KMS-11 (cell line): ENCODE measurements around the gene ZNF320.
A peak's percentile ranks its signal among the peaks of the same experiment; 100 is the strongest.
"Not testable (repeated sequence)": the region's sequence is repeated elsewhere in the genome, so short reads cannot be mapped to it uniquely, and the experiment has no call there.

Experiments used
- H2AFZ ChIP-seq: fragments of 200-600 bp; sonication (generic); 2 replicates; pipeline ENCODE4 v1.6.1; 2016; ENCODE audit warnings: antibody characterized with exemption, mixed run types, low read depth
- H3K27ac ChIP-seq: fragments of 200-600 bp; sonication (generic); 2 replicates; pipeline ENCODE4 v1.6.1; 2016; ENCODE audit warnings: mild to moderate bottlenecking, mixed run types
- H3K27me3 ChIP-seq: fragments of 200-600 bp; sonication (generic); 2 replicates; pipeline ENCODE4 v1.6.1; 2017; ENCODE audit warnings: mild to moderate bottlenecking, low read depth, mixed run types, moderate library complexity; ENCODE audit not compliant: insufficient read depth
- H3K36me3 ChIP-seq: fragments of 200-600 bp; sonication (generic); 2 replicates; pipeline ENCODE4 v1.6.1; 2017; ENCODE audit warnings: mild to moderate bottlenecking, mixed run types; ENCODE audit not compliant: insufficient read depth
- H3K4me1 ChIP-seq: fragments of 200-600 bp; sonication (generic); 2 replicates; pipeline ENCODE4 v1.6.1; 2016; ENCODE audit warnings: mild to moderate bottlenecking, low read depth, mixed run types; ENCODE audit not compliant: poor library complexity, severe bottlenecking
- H3K4me2 ChIP-seq: fragments of 200-600 bp; sonication (generic); 2 replicates; pipeline ENCODE4 v1.7.0; 2016; ENCODE audit warnings: mild to moderate bottlenecking, mixed run types
- H3K4me3 ChIP-seq: fragments of 200-600 bp; sonication (generic); IDR thresholded peaks from 2 replicates; pipeline ENCODE4 v1.6.1; 2017; ENCODE audit warnings: low read depth, low read length, mixed read lengths; ENCODE audit not compliant: insufficient read depth
- H3K79me2 ChIP-seq: fragments of 200-600 bp; sonication (generic); 2 replicates; pipeline ENCODE4 v1.6.1; 2016; ENCODE audit warnings: low read depth, mixed run types; ENCODE audit not compliant: insufficient read depth
- H3K9ac ChIP-seq: fragments of 200-600 bp; sonication (generic); 2 replicates; pipeline ENCODE4 v1.6.1; 2016; ENCODE audit warnings: mild to moderate bottlenecking, mixed run types
- H4K20me1 ChIP-seq: fragments of 200-600 bp; sonication (generic); 2 replicates; pipeline ENCODE4 v1.6.1; 2016; ENCODE audit warnings: mild to moderate bottlenecking, mixed run types; ENCODE audit not compliant: insufficient read depth
- CTCF ChIP-seq: fragments of 200-600 bp; sonication (generic); conservative IDR thresholded peaks from 2 replicates; pipeline ENCODE4 v1.6.1; 2017; ENCODE audit warnings: low read depth, mild to moderate bottlenecking, antibody characterized with exemption, low read length, moderate library complexity, mixed read lengths

Gene ZNF320

GRCh38 chr19:52923778-52924593 lies 26.6 kb upstream of the ZNF320 start:
- Histone ChIP-seq H3K4me1 (no peaks in the 10 kb centered on the region), H3K27ac (no peak overlapping the region), H3K9ac (no peak overlapping the region), H3K27me3 (no peaks in the 10 kb centered on the region), H2AFZ (peak overlapping the region; percentile 80; the same call in 1 of the 2 replicates), H3K36me3 (no peaks in the 10 kb centered on the region), H3K4me2 (no peak overlapping the region; the same call in 1 of the 2 replicates), H4K20me1 (no peaks in the 10 kb centered on the region), H3K79me2 (no peaks in the 10 kb centered on the region), H3K4me3 (no peak overlapping the region)
- no peak for TF ChIP-seq CTCF

- no peak for TF ChIP-seq CTCF
- H4K20me1 ChIP-seq, result no peaks in the 10 kb centered on the region
- H3K36me3 ChIP-seq, result no peaks in the 10 kb centered on the region
- H3K4me2 ChIP-seq, result peak within 1 kb of the TSS; percentile 66
- H3K4me1 ChIP-seq, result no peaks in the 10 kb centered on the region
- H2AFZ ChIP-seq, result peak within 1 kb of the TSS; percentile 80
- no peak within 1 kb of the TSS for H3K4me3 ChIP-seq
- peak within 1 kb of the TSS; percentile 54 for H3K27ac ChIP-seq
- no peaks in the 10 kb centered on the region for H3K27me3 ChIP-seq
- peak within 1 kb of the TSS; percentile 62; the same call in 1 of the 2 replicates for H3K9ac ChIP-seq
- no peaks in the 10 kb centered on the region for H3K79me2 ChIP-seq
These were observed 25.7 kb upstream of the ZNF320 start, which contains the start of gene ZNF888 for GRCh38 chr19:52922841-52923777. Gene ZNF888, minus strand, starts transcription at chr19:52923428. Its CDS starts 5,555 bp downstream, at chr19:52917873.

DNA sequence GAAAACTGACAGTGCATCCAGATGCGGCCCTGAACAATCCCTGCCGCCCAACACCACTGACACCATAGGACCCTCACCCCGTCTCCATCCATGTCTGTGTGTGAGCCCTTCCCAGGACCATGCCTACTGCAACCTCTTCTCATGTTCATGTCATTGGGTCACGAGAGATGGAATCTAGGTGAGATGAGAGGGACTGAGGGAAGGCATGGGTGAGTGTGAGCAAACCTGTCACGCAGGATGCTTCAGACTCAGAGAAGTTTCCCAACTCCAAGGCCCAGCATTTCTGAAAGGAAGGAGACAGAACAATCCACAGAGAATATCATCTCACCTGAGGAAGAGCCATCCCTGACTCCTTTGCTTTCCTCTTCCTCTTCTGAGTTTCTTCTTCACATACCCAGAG lies 20.1 kb upstream of the ZNF320 start:
- Histone ChIP-seq H3K4me3 (no peak overlapping the region), H3K4me2 (no peak overlapping the region), H3K4me1 (no peaks in the 10 kb centered on the region), H3K27me3 (no peaks in the 10 kb centered on the region), H3K79me2 (no peaks in the 10 kb centered on the region), H4K20me1 (no peaks in the 10 kb centered on the region), H3K27ac (no peak overlapping the region), H3K9ac (no peak overlapping the region), H3K36me3 (no peaks in the 10 kb centered on the region), H2AFZ (no peak overlapping the region)
- TF ChIP-seq CTCF, result no peak

DNA sequence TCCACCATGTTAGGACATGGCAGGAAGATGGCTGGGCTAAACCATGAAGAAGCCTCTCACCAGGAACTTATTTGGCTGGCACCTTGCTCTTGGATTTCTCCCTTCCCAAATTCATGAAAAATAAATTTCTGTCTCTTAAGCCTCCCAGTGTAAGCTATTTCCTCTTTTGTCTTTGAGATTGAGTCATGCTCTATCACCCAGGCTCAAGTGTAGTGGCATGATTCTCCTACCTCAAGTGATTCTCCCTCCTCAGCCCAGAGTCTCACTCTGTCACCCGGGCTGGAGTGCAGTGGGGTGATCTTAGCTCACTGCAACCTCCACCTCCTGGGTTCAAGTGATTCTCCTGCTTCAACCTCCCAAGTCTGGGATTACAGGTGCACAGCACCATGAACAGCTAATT lies 13.2 kb upstream of the ZNF320 start:
- Histone ChIP-seq H3K9ac (no peak overlapping the region), H3K27ac (no peak overlapping the region), H3K27me3 (no peaks in the 10 kb centered on the region), H3K4me2 (no peak overlapping the region), H3K4me1 (no peaks in the 10 kb centered on the region), H4K20me1 (no peaks in the 10 kb centered on the region), H2AFZ (no peak overlapping the region), H3K4me3 (no peak overlapping the region), H3K79me2 (no peaks in the 10 kb centered on the region), H3K36me3 (peaks cover 4% of the 10 kb centered on the region; the same call in 1 of the 2 replicates)
- TF ChIP-seq CTCF, result no peak

GRCh38 chr19:52904052-52904780 lies 6.8 kb upstream of the ZNF320 start:
- H3K9ac ChIP-seq, H3K36me3 ChIP-seq, H3K4me3 ChIP-seq, H2AFZ ChIP-seq, H3K79me2 ChIP-seq, H3K27ac ChIP-seq, H3K4me1 ChIP-seq, H4K20me1 ChIP-seq, H3K27me3 ChIP-seq, H3K4me2 ChIP-seq: not testable (repeated sequence)
